ENCODE results near the gene STX18.

STX18 gene

GRCh38 chr4:4459181-4459580, 82.7 kb downstream of the STX18 start:
- H3K9me3 ChIP-seq (ENCODE audit: insufficient read depth, low read length, severe bottlenecking): no peaks in the 10 kb centered on the region
- TF ChIP-seq EZH2 (IDR thresholded peaks at IDR 0.05; ENCODE audit: borderline replicate concordance, low read depth, low read length, severe bottlenecking): no peak
- TF ChIP-seq CTCF (IDR thresholded peaks at IDR 0.05; ENCODE audit: borderline replicate concordance, extremely low read depth, low read length, poor library complexity, severe bottlenecking): no peak
- H3K36me3 ChIP-seq (ENCODE audit: insufficient read depth, low read length): peaks cover 53% of the 10 kb centered on the region
- peaks cover 15% of the 10 kb centered on the region for H3K4me1 ChIP-seq (ENCODE audit: insufficient read depth, low read length)
- H2AFZ ChIP-seq (ENCODE audit: low read depth, low read length): no peak overlapping the region
- no peak overlapping the region for H3K4me2 ChIP-seq (ENCODE audit: insufficient read depth, low read length)
- no peak overlapping the region for H3K9ac ChIP-seq (ENCODE audit: low read depth, low read length)
- no peak overlapping the region for H3K4me3 ChIP-seq (ENCODE audit: low read depth in 1 of 2, low read length in 2 of 2)
- H3K27ac ChIP-seq (ENCODE audit: low read length): no peak overlapping the region
- H3K79me2 ChIP-seq (ENCODE audit: insufficient read depth, low read length): no peaks in the 10 kb centered on the region
- H4K20me1 ChIP-seq (ENCODE audit: insufficient read depth, low read length): no peaks in the 10 kb centered on the region
- DNase-seq (no peak), ATAC-seq (ENCODE audit: insufficient read depth, low read depth) (no peak)
- no peaks in the 10 kb centered on the region for H3K27me3 ChIP-seq (ENCODE audit: insufficient read depth, low read length, poor library complexity)

GRCh38 chr4:4457803-4458553, 83.9 kb downstream of the STX18 start:
- Histone ChIP-seq H3K4me2 (ENCODE audit: insufficient read depth, low read length) (no peak overlapping the region), H3K4me1 (ENCODE audit: insufficient read depth, low read length) (peaks cover 15% of the 10 kb centered on the region), H4K20me1 (ENCODE audit: insufficient read depth, low read length) (no peaks in the 10 kb centered on the region), H3K9me3 (ENCODE audit: insufficient read depth, low read length, severe bottlenecking) (no peaks in the 10 kb centered on the region), H3K4me3 (ENCODE audit: low read depth in 1 of 2, low read length in 2 of 2) (no peak overlapping the region), H3K9ac (ENCODE audit: low read depth, low read length) (no peak overlapping the region), H3K27ac (ENCODE audit: low read length) (no peak overlapping the region), H3K79me2 (ENCODE audit: insufficient read depth, low read length) (no peaks in the 10 kb centered on the region), H3K27me3 (ENCODE audit: insufficient read depth, low read length, poor library complexity) (no peaks in the 10 kb centered on the region), H3K36me3 (ENCODE audit: insufficient read depth, low read length) (peaks cover 59% of the 10 kb centered on the region), H2AFZ (ENCODE audit: low read depth, low read length) (no peak overlapping the region)
- no peak for ATAC-seq (ENCODE audit: insufficient read depth, low read depth)
- DNase-seq: no peak
- TF ChIP-seq CTCF (IDR thresholded peaks at IDR 0.05; ENCODE audit: borderline replicate concordance, extremely low read depth, low read length, poor library complexity, severe bottlenecking) (no peak), EZH2 (IDR thresholded peaks at IDR 0.05; ENCODE audit: borderline replicate concordance, low read depth, low read length, severe bottlenecking) (no peak)

GRCh38 chr4:4456816-4457578, 84.9 kb downstream of the STX18 start:
- Histone ChIP-seq H3K4me3 (ENCODE audit: low read depth in 1 of 2, low read length in 2 of 2) (no peak overlapping the region), H3K9me3 (ENCODE audit: insufficient read depth, low read length, severe bottlenecking) (no peaks in the 10 kb centered on the region), H3K27ac (ENCODE audit: low read length) (no peak overlapping the region), H3K4me1 (ENCODE audit: insufficient read depth, low read length) (peaks cover 6% of the 10 kb centered on the region), H3K27me3 (ENCODE audit: insufficient read depth, low read length, poor library complexity) (no peaks in the 10 kb centered on the region), H2AFZ (ENCODE audit: low read depth, low read length) (no peak overlapping the region), H3K79me2 (ENCODE audit: insufficient read depth, low read length) (no peaks in the 10 kb centered on the region), H3K9ac (ENCODE audit: low read depth, low read length) (no peak overlapping the region), H3K4me2 (ENCODE audit: insufficient read depth, low read length) (no peak overlapping the region), H4K20me1 (ENCODE audit: insufficient read depth, low read length) (no peaks in the 10 kb centered on the region), H3K36me3 (ENCODE audit: insufficient read depth, low read length) (peaks cover 59% of the 10 kb centered on the region)
- no peak for ATAC-seq (ENCODE audit: insufficient read depth, low read depth)
- DNase-seq: no peak
- TF ChIP-seq EZH2 (IDR thresholded peaks at IDR 0.05; ENCODE audit: borderline replicate concordance, low read depth, low read length, severe bottlenecking): no peak
- TF ChIP-seq CTCF (IDR thresholded peaks at IDR 0.05; ENCODE audit: borderline replicate concordance, extremely low read depth, low read length, poor library complexity, severe bottlenecking): no peak

Measured in DND-41 (cell line).